ENCODE measurements around the gene RGL2. TPM values are rescaled to one million over a fixed set of nuclear protein-coding genes. Genes with fewer than 3 reads are reported as not detected.

Gene RGL2
- total and polyA plus RNA-seq, 2 of the 13 experiments (the other 11 are each of a cell fraction or from before 2014, with no cell fraction given), result 22.9 to 47.4 TPM

GRCh38 chr6:33248932-33249731, 49.6 kb downstream of the RGL2 start (continued):
- TF ChIP-seq, protein P1, sequence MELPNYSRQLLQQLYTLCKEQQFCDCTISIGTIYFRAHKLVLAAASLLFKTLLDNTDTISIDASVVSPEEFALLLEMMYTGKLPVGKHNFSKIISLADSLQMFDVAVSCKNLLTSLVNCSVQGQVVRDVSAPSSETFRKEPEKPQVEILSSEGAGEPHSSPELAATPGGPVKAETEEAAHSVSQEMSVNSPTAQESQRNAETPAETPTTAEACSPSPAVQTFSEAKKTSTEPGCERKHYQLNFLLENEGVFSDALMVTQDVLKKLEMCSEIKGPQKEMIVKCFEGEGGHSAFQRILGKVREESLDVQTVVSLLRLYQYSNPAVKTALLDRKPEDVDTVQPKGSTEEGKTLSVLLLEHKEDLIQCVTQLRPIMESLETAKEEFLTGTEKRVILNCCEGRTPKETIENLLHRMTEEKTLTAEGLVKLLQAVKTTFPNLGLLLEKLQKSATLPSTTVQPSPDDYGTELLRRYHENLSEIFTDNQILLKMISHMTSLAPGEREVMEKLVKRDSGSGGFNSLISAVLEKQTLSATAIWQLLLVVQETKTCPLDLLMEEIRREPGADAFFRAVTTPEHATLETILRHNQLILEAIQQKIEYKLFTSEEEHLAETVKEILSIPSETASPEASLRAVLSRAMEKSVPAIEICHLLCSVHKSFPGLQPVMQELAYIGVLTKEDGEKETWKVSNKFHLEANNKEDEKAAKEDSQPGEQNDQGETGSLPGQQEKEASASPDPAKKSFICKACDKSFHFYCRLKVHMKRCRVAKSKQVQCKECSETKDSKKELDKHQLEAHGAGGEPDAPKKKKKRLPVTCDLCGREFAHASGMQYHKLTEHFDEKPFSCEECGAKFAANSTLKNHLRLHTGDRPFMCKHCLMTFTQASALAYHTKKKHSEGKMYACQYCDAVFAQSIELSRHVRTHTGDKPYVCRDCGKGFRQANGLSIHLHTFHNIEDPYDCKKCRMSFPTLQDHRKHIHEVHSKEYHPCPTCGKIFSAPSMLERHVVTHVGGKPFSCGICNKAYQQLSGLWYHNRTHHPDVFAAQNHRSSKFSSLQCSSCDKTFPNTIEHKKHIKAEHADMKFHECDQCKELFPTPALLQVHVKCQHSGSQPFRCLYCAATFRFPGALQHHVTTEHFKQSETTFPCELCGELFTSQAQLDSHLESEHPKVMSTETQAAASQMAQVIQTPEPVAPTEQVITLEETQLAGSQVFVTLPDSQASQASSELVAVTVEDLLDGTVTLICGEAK (IDR thresholded peaks at IDR 0.05), result no peak
- TF ChIP-seq, protein P1 (CRISPR knock-in tag; IDR thresholded peaks at IDR 0.05), result 0 out of 2 replicates have a peak, but pooled peaks have one; percentile 54
- no peak for TF ChIP-seq ZNF180 (CRISPR knock-in tag; IDR thresholded peaks at IDR 0.05; ENCODE audit: borderline replicate concordance, low read depth)
- no peak for TF ChIP-seq CHD2 (IDR thresholded peaks at IDR 0.05; ENCODE audit: low read depth, low read length)
- no peak for TF ChIP-seq ATAD3A (CRISPR knock-in tag; IDR thresholded peaks at IDR 0.05)
- TF ChIP-seq FOXO1 (CRISPR knock-in tag; IDR thresholded peaks at IDR 0.05), result peak; percentile 13; the same call in 1 of the 2 replicates
- TF ChIP-seq ZFP36L1 (CRISPR knock-in tag; IDR thresholded peaks at IDR 0.05), result peak; percentile 27
- TF ChIP-seq HHEX (CRISPR knock-in tag; IDR thresholded peaks at IDR 0.05), result no peak
- TF ChIP-seq ZSCAN12 (CRISPR knock-in tag; IDR thresholded peaks at IDR 0.05), result no peak
- no peak for TF ChIP-seq TEAD2 (CRISPR knock-in tag; IDR thresholded peaks at IDR 0.05)
- peak; percentile 86; the same call in 1 of the 2 replicates for TF ChIP-seq ZNF441 (CRISPR knock-in tag; IDR thresholded peaks at IDR 0.05; ENCODE audit: borderline replicate concordance)
- TF ChIP-seq, protein P2, sequence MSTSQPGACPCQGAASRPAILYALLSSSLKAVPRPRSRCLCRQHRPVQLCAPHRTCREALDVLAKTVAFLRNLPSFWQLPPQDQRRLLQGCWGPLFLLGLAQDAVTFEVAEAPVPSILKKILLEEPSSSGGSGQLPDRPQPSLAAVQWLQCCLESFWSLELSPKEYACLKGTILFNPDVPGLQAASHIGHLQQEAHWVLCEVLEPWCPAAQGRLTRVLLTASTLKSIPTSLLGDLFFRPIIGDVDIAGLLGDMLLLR (CRISPR knock-in tag; IDR thresholded peaks at IDR 0.05), result peak; percentile 45; the same call in 1 of the 2 replicates
- TF ChIP-seq MAX (IDR thresholded peaks at IDR 0.05), result 0 out of 2 replicates have a peak, but pooled peaks have one; percentile 76
- no peak for TF ChIP-seq JUND (CRISPR knock-in tag; IDR thresholded peaks at IDR 0.05)
- TF ChIP-seq HCFC1 (IDR thresholded peaks at IDR 0.05; ENCODE audit: low read depth, low read length), result peak; percentile 16
- TF ChIP-seq PITX1 (CRISPR knock-in tag; IDR thresholded peaks at IDR 0.05), result peak; percentile 50; the same call in 1 of the 2 replicates
- TF ChIP-seq KAT2B (IDR thresholded peaks at IDR 0.05; ENCODE audit: borderline replicate concordance, low read depth, low read length), result no peak
- TF ChIP-seq TSC22D2 (CRISPR knock-in tag; IDR thresholded peaks at IDR 0.05; ENCODE audit: borderline replicate concordance), result 0 out of 2 replicates have a peak, but pooled peaks have one; percentile 21
- TF ChIP-seq ZKSCAN8 (CRISPR knock-in tag; IDR thresholded peaks at IDR 0.05; ENCODE audit: borderline replicate concordance), result peak; percentile 48; the same call in 1 of the 2 replicates
- no peak for TF ChIP-seq PHB2 (IDR thresholded peaks at IDR 0.05; ENCODE audit: partially characterized antibody)

Data from HepG2 (cell line).